PC-3 (cell line): ENCODE measurements around the gene ALX4. TPM values are rescaled to one million over a fixed set of nuclear protein-coding genes. Genes with fewer than 3 reads are reported as not detected.
A peak's percentile ranks its signal among the peaks of the same experiment; 100 is the strongest.

ENCODE experiments used
- ATAC-seq: fragments of 200-7000 bp; cut with Tn5 transposase; 2 replicates; pipeline ENCODE4 v1.9.1; 2020; ENCODE audit warnings: mild to moderate bottlenecking, moderate library complexity
- BruUV-seq: library from RNA; stranded (reverse); fragments of 400-500 nt; replicated peaks from 2 replicates; lab custom pipeline; 2021; lab: Mats Ljungman, UMichigan
- CTCF ChIA-PET: fragments of 300-600 bp; sonication (Branson Sonifier 250); formaldehyde crosslinking; loops from one replicate; lab custom pipeline; 2022; ENCODE audit warnings: antibody characterized with exemption; lab: Charles Lee
- POLR2A ChIA-PET: fragments of 300-600 bp; sonication (Branson Sonifier 250); formaldehyde crosslinking; loops from one replicate; lab custom pipeline; 2022; ENCODE audit warnings: antibody characterized with exemption; ENCODE audit not compliant: unreplicated experiment; lab: Charles Lee
- DNase-seq: peaks from one replicate; pipeline ENCODE4 v3.0.0-alpha.2; 2015
- H2AFZ ChIP-seq: fragments of 300-600 bp; sonication (generic); 2 replicates; pipeline ENCODE4 v1.6.0; 2016; ENCODE audit warnings: antibody characterized with exemption, low read length
- H3F3A ChIP-seq: fragments of 300-600 bp; sonication (generic); one replicate; pipeline ENCODE4 v1.6.0; 2017; ENCODE audit warnings: antibody characterized with exemption, low read length, control low read depth, mild to moderate bottlenecking; ENCODE audit not compliant: unreplicated experiment
- H3K27ac ChIP-seq: fragments of 300-600 bp; sonication (generic); 2 replicates; pipeline ENCODE4 v1.5.1; 2016; ENCODE audit warnings: mild to moderate bottlenecking, low read length
- H3K27me3 ChIP-seq: fragments of 300-600 bp; sonication (generic); 2 replicates; pipeline ENCODE4 v1.6.1; 2016; ENCODE audit warnings: low read length, mixed read lengths
- H3K36me3 ChIP-seq: fragments of 300-600 bp; sonication (generic); 2 replicates; pipeline ENCODE4 v1.6.1; 2016; ENCODE audit warnings: low read depth, mixed run types, low read length, mixed read lengths
- H3K4me1 ChIP-seq: fragments of 300-600 bp; sonication (generic); 2 replicates; pipeline ENCODE4 v1.5.1; 2016; ENCODE audit warnings: low read length; ENCODE audit not compliant: insufficient read depth
- H3K4me2 ChIP-seq: fragments of 300-600 bp; sonication (generic); 2 replicates; pipeline ENCODE4 v1.6.0; 2016; ENCODE audit warnings: low read length
- H3K4me3 ChIP-seq: fragments of 300-600 bp; sonication (generic); 2 replicates; pipeline ENCODE4 v1.5.1; 2016; ENCODE audit warnings: mild to moderate bottlenecking, low read length, mixed read lengths
- H3K79me2 ChIP-seq: fragments of 300-600 bp; sonication (generic); 2 replicates; pipeline ENCODE4 v1.6.1; 2017; ENCODE audit warnings: low read length, mixed read lengths
- H3K9ac ChIP-seq: fragments of 300-600 bp; sonication (generic); 2 replicates; pipeline ENCODE4 v1.6.0; 2016; ENCODE audit warnings: mild to moderate bottlenecking, low read length
- H3K9me2 ChIP-seq: fragments of 300-600 bp; sonication (generic); replicated peaks from 2 replicates; pipeline ENCODE4 v1.6.1; 2016; ENCODE audit warnings: mixed run types, low read length, mixed read lengths
- H3K9me3 ChIP-seq: fragments of 300-600 bp; sonication (generic); 2 replicates; pipeline ENCODE4 v1.6.1; 2016; ENCODE audit warnings: low read length, mixed read lengths
- H4K20me1 ChIP-seq: fragments of 300-600 bp; sonication (generic); 2 replicates; pipeline ENCODE4 v1.6.1; 2016; ENCODE audit warnings: low read length, mixed read lengths
- EZH2 ChIP-seq: fragments of 300-600 bp; sonication (generic); IDR thresholded peaks from one replicate; pipeline ENCODE4 v1.6.1; 2017; ENCODE audit warnings: antibody characterized with exemption, mild to moderate bottlenecking, low read length; ENCODE audit not compliant: unreplicated experiment
- EZH2phosphoT487 ChIP-seq: fragments of 300-600 bp; sonication (generic); IDR thresholded peaks from 2 replicates; pipeline ENCODE4 v1.6.1; 2018; ENCODE audit warnings: mild to moderate bottlenecking, antibody characterized with exemption, low read length, borderline replicate concordance
- intact Hi-C: fragments of 100-400 bp; cut with micrococcal nuclease; formaldehyde crosslinking; loops from 2 replicates; pipeline ENCODE4 v1.9.0; 2023
- total RNA-seq: library from RNA; depleted of rRNA; stranded (reverse); fragments of >200 nt; gene quantifications from 2 replicates; pipeline ENCODE4 v1.2.3, GENCODE V29; 2014
- TF ChIP-seq, protein P1 (sequence below): fragments of 300-600 bp; sonication (generic); conservative IDR thresholded peaks from 2 replicates; pipeline ENCODE4 v1.5.1; 2017; ENCODE audit warnings: antibody characterized with exemption, low read depth, mild to moderate bottlenecking, low read length

Gene ALX4
- total RNA-seq, 1 experiment from 2014 or later: not detected

GRCh38 chr11:44324749-44325525 is 15.0 kb upstream of the ALX4 start:
- no peaks in the 10 kb centered on the region for H4K20me1 ChIP-seq
- H3K4me2 ChIP-seq: no peak overlapping the region
- H3K27me3 ChIP-seq: peaks cover 88% of the 10 kb centered on the region
- ATAC-seq (peak; percentile 56; the same call in 1 of the 2 replicates), DNase-seq (peak; percentile 17)
- H3K9ac ChIP-seq: no peak overlapping the region
- H3K36me3 ChIP-seq: no peaks in the 10 kb centered on the region
- no peaks in the 10 kb centered on the region for H3K9me2 ChIP-seq
- ChIA-PET POLR2A (no interaction called here), CTCF (no interaction called here)
- intact Hi-C loops: loop anchor here (5.0 kb wide), 1 partner anchor 183 kb away; no protein-coding TSS in a partner anchor
- no peak overlapping the region for H2AFZ ChIP-seq
- no peaks in the 10 kb centered on the region for H3F3A ChIP-seq
- H3K4me3 ChIP-seq: no peak overlapping the region
- TF ChIP-seq, protein P1, sequence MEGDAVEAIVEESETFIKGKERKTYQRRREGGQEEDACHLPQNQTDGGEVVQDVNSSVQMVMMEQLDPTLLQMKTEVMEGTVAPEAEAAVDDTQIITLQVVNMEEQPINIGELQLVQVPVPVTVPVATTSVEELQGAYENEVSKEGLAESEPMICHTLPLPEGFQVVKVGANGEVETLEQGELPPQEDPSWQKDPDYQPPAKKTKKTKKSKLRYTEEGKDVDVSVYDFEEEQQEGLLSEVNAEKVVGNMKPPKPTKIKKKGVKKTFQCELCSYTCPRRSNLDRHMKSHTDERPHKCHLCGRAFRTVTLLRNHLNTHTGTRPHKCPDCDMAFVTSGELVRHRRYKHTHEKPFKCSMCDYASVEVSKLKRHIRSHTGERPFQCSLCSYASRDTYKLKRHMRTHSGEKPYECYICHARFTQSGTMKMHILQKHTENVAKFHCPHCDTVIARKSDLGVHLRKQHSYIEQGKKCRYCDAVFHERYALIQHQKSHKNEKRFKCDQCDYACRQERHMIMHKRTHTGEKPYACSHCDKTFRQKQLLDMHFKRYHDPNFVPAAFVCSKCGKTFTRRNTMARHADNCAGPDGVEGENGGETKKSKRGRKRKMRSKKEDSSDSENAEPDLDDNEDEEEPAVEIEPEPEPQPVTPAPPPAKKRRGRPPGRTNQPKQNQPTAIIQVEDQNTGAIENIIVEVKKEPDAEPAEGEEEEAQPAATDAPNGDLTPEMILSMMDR: no peak
- TF ChIP-seq EZH2phosphoT487 (no peak), EZH2 (no peak)
- no peaks in the 10 kb centered on the region for H3K4me1 ChIP-seq
- no peak overlapping the region for H3K27ac ChIP-seq
- no peaks in the 10 kb centered on the region for H3K9me3 ChIP-seq
- H3K79me2 ChIP-seq: no peaks in the 10 kb centered on the region
- BruUV-seq: no TSS peak

- Histone ChIP-seq H3K27me3 (peaks cover 88% of the 10 kb centered on the region), H2AFZ (no peak overlapping the region), H3F3A (no peaks in the 10 kb centered on the region), H3K27ac (no peak overlapping the region), H3K79me2 (no peaks in the 10 kb centered on the region), H3K4me3 (no peak overlapping the region), H4K20me1 (no peaks in the 10 kb centered on the region), H3K9me2 (no peaks in the 10 kb centered on the region), H3K4me1 (no peaks in the 10 kb centered on the region), H3K4me2 (no peak overlapping the region), H3K9ac (no peak overlapping the region), H3K9me3 (no peaks in the 10 kb centered on the region), H3K36me3 (no peaks in the 10 kb centered on the region)
- BruUV-seq: no TSS peak
- ChIA-PET POLR2A (no interaction called here), CTCF (no interaction called here)
- ATAC-seq: no peak
- TF ChIP-seq, protein P1: no peak
- no peak for TF ChIP-seq EZH2phosphoT487
- TF ChIP-seq EZH2: no peak
- intact Hi-C loops: no loop called here
- no peak for DNase-seq
Observed at GRCh38 chr11:44324222-44324621, 14.3 kb upstream of the ALX4 start.

DNA sequence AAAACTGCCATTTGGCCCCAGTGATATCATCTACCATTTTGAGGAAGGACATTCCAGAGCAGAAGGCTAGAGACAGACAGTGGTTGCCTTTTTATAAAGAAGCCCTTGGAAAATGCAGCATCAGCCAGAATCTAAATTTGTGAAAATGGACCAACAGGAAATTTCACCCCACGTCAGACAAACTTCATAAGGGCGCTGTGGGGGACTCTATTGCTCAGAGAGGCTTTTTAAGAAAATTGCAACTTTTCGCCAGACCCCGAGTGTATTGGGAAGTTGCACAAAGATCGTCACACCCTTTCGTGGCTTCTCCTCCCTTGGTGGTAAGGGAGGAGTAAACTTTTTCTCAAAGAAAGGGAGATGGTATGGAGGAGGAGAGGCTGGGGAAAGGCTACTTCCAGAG is 12.3 kb upstream of the ALX4 start:
- no peak overlapping the region for H3K4me3 ChIP-seq
- ChIA-PET CTCF (no interaction called here), POLR2A (no interaction called here)
- BruUV-seq: no TSS peak
- no peaks in the 10 kb centered on the region for H3K79me2 ChIP-seq
- intact Hi-C loops: no loop called here
- peaks cover 91% of the 10 kb centered on the region for H3K27me3 ChIP-seq
- DNase-seq (no peak), ATAC-seq (no peak)
- no peaks in the 10 kb centered on the region for H3K9me2 ChIP-seq
- no peaks in the 10 kb centered on the region for H3K9me3 ChIP-seq
- no peaks in the 10 kb centered on the region for H4K20me1 ChIP-seq
- no peaks in the 10 kb centered on the region for H3K4me1 ChIP-seq
- H3K4me2 ChIP-seq: no peak overlapping the region
- no peak overlapping the region for H3K9ac ChIP-seq
- no peak overlapping the region for H2AFZ ChIP-seq
- no peaks in the 10 kb centered on the region for H3K36me3 ChIP-seq
- TF ChIP-seq EZH2phosphoT487: no peak
- TF ChIP-seq EZH2: no peak
- TF ChIP-seq, protein P1: no peak
- no peak overlapping the region for H3K27ac ChIP-seq
- no peaks in the 10 kb centered on the region for H3F3A ChIP-seq
